HG02884 (cell line): ENCODE data around the gene SETDB1.
"Not testable (repeated sequence)": the region's sequence is repeated elsewhere in the genome, so short reads cannot be mapped to it uniquely, and the experiment has no call there.

Experiments used
- ATAC-seq: cut with Tn5 transposase; IDR thresholded peaks from one replicate; pipeline ENCODE4 v1.9.1; 2021; ENCODE audit warnings: mild to moderate bottlenecking, moderate library complexity; ENCODE audit not compliant: unreplicated experiment

The SETDB1 gene

GRCh38 chr1:150926097-150926741 lies at the start of gene SETDB1:
TSS of gene SETDB1 (plus strand) at chr1:150926363. CDS start at chr1:150927715, 1,352 bp downstream.
- peak; percentile 66 for ATAC-seq

GRCh38 chr1:150878931-150879330 lies 47.2 kb upstream of the SETDB1 start:
- not testable (repeated sequence) for ATAC-seq

GRCh38 chr1:150881331-150882070 lies 44.7 kb upstream of the SETDB1 start:
- ATAC-seq = no peak

DNA sequence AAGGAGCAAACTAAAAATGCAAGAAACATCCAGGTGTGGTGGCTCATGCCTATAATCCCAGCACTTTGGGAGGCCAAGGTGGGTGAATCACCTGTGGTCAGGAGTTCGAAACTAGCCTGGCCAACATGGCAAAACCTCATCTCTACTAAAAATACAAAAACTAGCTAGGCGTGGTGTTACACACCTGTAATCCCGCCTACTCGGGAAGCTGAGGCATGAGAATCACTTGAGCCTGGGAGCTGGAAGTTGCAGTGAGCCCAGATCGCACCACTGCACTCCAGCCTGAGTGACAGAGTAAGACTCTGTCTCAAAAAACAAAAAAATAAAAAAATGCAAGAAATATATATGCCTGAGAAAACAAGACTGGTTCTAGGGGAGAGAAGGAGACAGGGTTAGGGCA lies 43.0 kb upstream of the SETDB1 start:
- ATAC-seq = not testable (repeated sequence)

DNA sequence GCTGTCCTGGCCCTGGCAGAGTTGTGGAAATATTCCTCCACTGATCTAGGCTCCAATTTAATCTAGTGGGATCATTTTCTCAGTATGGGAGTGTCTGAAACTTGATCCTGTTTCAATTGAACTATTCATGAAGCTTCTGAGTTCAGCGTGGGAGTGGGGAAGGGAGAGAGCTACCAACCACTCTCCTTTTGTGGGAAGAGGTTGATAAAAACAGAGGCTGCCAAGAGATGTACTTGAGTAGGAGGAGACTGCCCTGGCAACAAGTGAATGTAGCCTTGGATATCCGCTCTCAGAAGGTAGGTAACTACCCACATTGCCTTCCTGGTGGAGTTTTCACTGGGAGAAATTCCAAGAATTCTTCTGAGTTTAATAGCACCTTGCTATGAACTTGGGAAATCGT lies 39.1 kb upstream of the SETDB1 start, which contains the start of gene CTXND2:
Gene CTXND2 (plus strand): TSS at position 119 of the 400 bp plus-strand sequence. CDS start 25,179 bp downstream, outside the sequence.
- no peak for ATAC-seq

DNA sequence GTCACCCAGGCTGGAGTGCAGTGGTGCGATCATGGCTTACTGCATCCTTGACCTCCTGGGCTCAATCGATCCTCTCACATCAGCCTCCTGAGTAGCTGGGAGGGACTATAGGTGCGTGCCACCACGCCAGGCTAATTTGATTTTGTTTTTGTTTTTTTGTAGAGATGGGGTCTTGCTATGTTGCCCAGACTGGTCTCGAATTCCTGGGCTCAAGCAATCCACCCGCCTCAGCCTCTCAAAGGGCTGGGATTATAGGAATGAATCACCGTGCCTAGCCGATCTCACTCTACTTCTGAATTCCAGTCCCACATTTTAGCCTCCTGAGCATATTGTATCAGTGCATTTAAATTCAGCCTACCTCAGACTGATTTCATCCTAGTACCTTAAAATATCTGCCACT lies 37.4 kb upstream of the SETDB1 start:
- ATAC-seq = no peak

- ATAC-seq = no peak
Observed at GRCh38 chr1:150890033-150890416, 36.1 kb upstream of the SETDB1 start.

DNA sequence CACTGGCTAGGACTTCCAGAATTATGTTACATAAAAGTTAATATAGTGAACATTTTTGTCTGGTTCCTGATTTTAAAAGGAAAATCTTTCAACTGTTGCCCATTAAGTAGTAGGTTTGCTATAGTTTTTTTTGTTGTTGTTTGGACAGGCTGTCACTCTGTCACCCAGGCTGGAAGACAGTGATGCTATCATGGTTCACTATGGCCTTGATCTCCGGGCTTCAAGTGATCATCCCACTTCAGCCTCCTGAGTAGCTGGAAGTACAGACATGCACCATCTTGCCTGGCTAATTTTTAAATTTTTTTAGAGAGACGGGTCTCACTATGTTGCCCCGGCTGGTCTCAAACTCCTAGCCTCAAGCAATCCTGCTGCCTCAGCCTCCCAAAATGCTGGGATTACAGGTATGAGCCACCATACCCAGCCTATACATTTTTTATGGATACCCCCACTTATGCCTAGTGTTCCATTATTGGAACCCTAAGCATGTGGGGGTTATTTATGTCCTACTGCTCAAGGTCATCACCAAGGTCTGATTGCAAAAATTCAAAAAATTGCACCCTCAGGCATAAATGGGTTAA lies 32.7 kb upstream of the SETDB1 start:
- no peak for ATAC-seq

DNA sequence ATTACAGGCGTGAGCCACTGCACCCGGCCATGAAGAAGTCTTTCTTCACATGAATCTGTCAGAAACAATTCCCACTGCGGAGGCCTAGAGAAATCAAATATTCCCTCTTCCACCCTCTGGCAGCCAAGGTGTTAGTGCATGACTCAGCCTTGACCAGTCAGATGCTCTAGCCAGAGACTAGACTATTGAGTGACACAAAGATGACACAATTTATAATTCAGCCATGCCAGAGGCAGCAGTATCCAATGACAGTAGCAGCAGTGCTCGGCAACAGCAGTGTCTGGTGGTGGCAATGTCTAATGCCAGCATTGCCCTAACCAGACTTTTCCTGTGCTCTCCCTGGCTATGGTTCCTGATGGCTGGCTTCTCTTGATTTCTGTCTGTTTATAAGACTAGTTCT lies 30.5 kb upstream of the SETDB1 start:
- no peak for ATAC-seq

- not testable (repeated sequence) for ATAC-seq
Observed at GRCh38 chr1:150899795-150900194, 26.4 kb upstream of the SETDB1 start.

DNA sequence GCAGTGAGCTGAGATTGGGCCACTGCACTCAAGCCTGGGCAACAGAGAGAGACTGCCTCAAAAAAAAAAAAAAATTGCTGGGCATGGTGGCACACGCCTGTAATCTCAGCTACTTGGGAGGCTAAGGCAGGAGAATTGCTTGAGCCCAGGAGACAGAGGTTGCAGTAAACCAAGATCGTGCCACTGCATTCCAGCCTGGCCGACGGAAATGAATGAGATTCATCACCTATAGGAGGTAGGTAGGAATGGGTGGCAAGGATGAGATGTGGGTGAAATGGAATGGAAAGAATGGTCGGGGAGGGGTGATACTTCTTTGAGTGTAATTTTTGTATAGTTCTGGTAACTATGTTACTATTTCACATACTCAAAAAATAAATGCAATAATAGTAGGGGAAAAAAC lies 23.8 kb upstream of the SETDB1 start:
- no peak for ATAC-seq

DNA sequence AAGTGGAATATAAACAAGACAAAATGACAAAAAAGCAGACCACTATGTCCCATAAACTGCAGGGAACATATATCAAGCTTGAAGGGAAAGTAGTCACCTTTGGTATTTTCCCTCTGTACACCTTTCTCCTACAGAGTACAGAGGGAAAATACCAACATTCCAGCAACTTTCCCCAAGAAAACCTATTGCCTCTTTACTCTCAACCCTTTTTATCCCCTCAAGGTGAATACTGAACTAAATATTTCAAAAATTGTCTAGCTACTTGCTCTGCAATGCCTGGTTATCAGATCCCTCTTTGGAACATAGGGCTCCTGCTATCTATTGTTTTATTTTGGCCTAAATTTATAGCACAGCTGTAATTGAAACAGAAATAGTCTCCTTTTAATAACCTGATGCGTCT lies 23.4 kb upstream of the SETDB1 start:
- ATAC-seq = no peak

- ATAC-seq = no peak
Observed at GRCh38 chr1:150905301-150905700, 20.9 kb upstream of the SETDB1 start.

- no peak for ATAC-seq
Observed at GRCh38 chr1:150906329-150906728, 19.8 kb upstream of the SETDB1 start.

DNA sequence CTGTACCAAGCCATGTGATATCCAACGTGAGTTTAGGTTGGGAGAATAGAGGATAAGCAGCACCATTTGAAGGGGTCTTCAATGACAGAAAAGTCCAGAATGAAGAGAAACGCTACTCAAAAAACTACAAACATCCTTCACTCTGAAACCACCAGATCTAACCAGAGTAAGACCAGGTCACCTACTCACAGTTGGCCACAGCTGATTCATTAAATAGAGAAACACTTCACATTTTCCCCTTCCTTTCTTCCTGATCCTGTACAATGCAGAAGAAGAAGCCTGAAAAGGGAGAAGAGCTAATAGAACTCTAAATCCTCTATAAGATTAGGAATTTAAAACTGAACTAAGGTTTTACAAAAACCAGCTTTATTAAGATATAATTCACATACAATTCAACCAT lies 19.4 kb upstream of the SETDB1 start:
- no peak for ATAC-seq

- no peak for ATAC-seq
Observed at GRCh38 chr1:150909585-150910180, 16.5 kb upstream of the SETDB1 start.

DNA sequence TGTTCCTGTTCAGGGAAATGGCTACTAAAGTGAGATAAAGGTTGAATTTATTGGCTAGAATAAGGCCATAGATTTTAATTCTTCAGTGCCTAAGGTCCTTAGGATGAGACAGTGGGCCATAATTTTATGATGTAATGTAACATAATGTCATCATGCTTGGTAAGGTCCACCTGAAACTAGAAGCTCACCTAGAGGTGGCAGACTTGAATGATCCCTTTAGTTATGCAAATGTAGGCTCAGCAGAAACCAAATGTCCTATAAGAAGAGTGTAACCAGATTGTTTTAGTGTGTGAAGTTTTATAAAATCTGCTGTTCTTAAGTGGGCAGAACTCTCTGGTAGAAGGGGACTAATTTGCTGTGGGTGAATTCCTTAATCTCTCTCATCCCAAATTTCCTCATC lies 13.5 kb upstream of the SETDB1 start:
- no peak for ATAC-seq

- ATAC-seq = no peak
Observed at GRCh38 chr1:150917387-150917786, 8.8 kb upstream of the SETDB1 start.

DNA sequence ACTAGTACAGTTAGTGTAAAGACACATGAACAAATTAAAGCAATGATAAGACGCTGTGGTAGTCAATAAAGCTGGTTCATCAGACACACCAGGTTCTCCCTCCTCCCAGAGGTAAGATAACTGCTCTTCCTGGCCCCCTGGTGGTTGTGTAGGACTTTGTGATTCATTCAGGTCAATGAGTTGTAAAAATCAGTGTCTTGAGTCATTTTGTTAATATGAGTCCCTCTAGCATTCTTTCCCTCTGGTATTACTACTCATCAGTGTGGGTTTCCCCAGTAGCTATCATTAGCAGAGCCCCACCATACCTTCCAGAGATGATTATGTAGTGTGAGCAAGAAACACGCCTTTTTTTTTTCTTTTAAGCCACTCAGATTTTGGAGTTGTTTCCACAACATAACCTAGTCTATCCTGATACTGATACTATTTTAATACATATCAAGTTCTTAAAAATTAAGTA lies 3.6 kb upstream of the SETDB1 start:
- peak; percentile 61 for ATAC-seq

DNA sequence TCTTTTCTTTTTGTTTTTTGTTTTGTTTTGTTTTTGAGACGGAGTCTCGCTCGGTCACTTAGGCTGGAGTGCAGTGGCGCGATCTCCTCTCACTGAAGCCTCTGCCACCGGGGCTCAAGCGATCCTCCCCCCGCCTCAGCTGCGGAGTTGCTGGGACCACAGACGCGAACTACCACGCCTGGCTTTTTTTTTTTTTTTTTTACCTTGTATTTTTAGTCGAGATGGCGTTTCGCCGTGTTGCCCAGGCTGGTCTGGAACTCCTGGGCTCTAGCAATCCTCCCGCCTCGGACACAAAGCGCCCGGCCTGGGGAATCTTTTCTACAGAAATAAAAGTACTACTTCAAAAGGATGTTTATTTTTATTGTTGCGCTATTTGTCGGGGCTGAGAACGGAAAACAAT lies 1.1 kb upstream of the SETDB1 start:
- ATAC-seq = no peak

DNA sequence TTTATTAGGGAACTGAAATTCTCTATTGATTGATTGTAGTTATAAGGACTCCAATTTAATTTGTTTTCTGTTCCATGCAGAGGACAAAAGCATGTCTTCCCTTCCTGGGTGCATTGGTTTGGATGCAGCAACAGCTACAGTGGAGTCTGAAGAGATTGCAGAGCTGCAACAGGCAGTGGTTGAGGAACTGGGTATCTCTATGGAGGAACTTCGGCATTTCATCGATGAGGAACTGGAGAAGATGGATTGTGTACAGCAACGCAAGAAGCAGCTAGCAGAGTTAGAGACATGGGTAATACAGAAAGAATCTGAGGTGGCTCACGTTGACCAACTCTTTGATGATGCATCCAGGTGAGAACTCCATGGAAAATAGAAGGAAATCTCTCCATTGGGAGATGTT lies 1.5 kb downstream of the SETDB1 start:
- no peak for ATAC-seq

- no peak for ATAC-seq
Observed at GRCh38 chr1:150928286-150928685, 2.1 kb downstream of the SETDB1 start.
